ENCODE measurements around the gene LMTK3. TPM values are rescaled to one million over a fixed set of nuclear protein-coding genes. Genes with fewer than 3 reads are reported as not detected.
A peak's percentile ranks its signal among the peaks of the same experiment; 100 is the strongest.

Gene LMTK3
- total and polyA plus RNA-seq, 2 experiments from 2014 or later: 1.6 to 11.8 TPM

GRCh38 chr19:48552406-48553322 lies 41.0 kb upstream of the LMTK3 start (continued):
- TF ChIP-seq, protein P1, sequence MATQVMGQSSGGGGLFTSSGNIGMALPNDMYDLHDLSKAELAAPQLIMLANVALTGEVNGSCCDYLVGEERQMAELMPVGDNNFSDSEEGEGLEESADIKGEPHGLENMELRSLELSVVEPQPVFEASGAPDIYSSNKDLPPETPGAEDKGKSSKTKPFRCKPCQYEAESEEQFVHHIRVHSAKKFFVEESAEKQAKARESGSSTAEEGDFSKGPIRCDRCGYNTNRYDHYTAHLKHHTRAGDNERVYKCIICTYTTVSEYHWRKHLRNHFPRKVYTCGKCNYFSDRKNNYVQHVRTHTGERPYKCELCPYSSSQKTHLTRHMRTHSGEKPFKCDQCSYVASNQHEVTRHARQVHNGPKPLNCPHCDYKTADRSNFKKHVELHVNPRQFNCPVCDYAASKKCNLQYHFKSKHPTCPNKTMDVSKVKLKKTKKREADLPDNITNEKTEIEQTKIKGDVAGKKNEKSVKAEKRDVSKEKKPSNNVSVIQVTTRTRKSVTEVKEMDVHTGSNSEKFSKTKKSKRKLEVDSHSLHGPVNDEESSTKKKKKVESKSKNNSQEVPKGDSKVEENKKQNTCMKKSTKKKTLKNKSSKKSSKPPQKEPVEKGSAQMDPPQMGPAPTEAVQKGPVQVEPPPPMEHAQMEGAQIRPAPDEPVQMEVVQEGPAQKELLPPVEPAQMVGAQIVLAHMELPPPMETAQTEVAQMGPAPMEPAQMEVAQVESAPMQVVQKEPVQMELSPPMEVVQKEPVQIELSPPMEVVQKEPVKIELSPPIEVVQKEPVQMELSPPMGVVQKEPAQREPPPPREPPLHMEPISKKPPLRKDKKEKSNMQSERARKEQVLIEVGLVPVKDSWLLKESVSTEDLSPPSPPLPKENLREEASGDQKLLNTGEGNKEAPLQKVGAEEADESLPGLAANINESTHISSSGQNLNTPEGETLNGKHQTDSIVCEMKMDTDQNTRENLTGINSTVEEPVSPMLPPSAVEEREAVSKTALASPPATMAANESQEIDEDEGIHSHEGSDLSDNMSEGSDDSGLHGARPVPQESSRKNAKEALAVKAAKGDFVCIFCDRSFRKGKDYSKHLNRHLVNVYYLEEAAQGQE (IDR thresholded peaks at IDR 0.05; ENCODE audit: unreplicated experiment): no peak
- TF ChIP-seq ZNF331 (CRISPR knock-in tag; IDR thresholded peaks at IDR 0.05; ENCODE audit: low read depth) (no peak), CTCF (conservative IDR thresholded peaks at IDR 0.05; ENCODE audit: low read depth in 2 of 2) (no peak), STAT1 (IDR thresholded peaks at IDR 0.05; ENCODE audit: unreplicated experiment) (no peak)

DNA sequence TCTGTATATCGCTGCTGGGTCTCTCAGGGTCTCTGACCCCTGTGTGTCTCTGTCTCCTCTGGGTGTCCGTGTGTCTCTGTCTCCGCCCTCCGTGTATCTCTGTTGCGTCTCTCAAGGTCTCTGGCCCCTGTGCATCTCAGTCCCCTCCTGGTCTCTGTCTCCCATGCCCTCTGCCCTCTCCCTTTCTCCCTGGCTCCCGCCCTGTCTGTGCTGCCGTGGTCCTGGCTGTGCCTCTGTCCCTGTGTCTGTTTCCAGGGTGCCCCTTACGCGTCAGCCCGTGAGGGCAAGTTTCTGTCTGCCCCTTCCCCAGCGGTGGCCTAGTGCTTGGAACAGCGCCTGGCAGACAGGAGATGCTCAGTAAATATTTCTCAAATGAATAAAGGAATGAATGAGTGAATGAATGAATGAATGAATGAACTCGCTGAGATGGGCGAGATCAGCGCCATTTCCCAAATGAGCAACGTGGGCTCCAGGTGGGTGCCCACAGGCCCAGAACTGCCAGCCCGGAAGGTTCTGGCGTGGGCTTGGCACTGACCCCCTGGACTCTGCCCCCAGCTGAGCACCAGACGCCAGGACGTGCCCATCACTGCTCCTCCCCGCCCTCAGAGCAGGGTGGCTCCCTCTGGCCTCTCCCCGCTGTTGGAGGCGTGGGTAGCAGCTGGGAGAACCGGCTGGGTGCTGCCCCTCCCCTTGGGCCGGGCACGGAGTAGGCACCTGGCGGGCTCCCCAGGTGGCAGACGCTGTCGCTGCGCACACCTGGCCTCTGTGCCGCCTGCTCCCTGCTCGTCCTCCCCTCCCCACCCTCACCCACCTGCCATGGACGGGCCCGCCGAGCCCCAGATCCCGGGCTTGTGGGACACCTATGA lies 40.0 kb upstream of the LMTK3 start, which contains the start of gene SULT2B1:
SULT2B1 (plus strand) TSS at position 736 of the 866 bp plus-strand sequence; CDS start at position 817, 81 bp downstream.
- Histone ChIP-seq H2AFZ (no peak within 1 kb of the TSS), H3K27me3 (ENCODE audit: insufficient read depth) (no peaks in the 10 kb centered on the region), H4K20me1 (replicated peaks; ENCODE audit: insufficient read depth) (no peaks in the 10 kb centered on the region), H3K27ac (ENCODE audit: low read depth) (peak within 1 kb of the TSS; percentile 92; the same call in 1 of the 2 replicates), H3F3A (replicated peaks; ENCODE audit: low read depth) (peaks cover 19% of the 10 kb centered on the region; the same call in 1 of the 2 replicates), H3K79me2 (replicated peaks; ENCODE audit: insufficient read depth) (no peaks in the 10 kb centered on the region), H3K9me2 (ENCODE audit: insufficient read depth) (peaks cover 7% of the 10 kb centered on the region), H3K4me2 (no peak within 1 kb of the TSS), H3K36me3 (ENCODE audit: insufficient read depth) (no peaks in the 10 kb centered on the region), H3K4me3 (no peak within 1 kb of the TSS), H3K4me1 (ENCODE audit: insufficient read depth) (peaks cover 10% of the 10 kb centered on the region)
- no peak for ATAC-seq
- TF ChIP-seq ZNF114 (CRISPR knock-in tag; IDR thresholded peaks at IDR 0.05) (no peak), EZH2phosphoT487 (IDR thresholded peaks at IDR 0.05; ENCODE audit: unreplicated experiment) (no peak)
- TF ChIP-seq, protein P1 (IDR thresholded peaks at IDR 0.05; ENCODE audit: unreplicated experiment): no peak
- peaks cover 9% of the 10 kb centered on the region for H3K27me3 Mint-ChIP-seq (ENCODE audit: insufficient read depth, low read depth, poor library complexity)
- no peak within 1 kb of the TSS for H3K27ac Mint-ChIP-seq
- no peaks in the 10 kb centered on the region for H3K36me3 Mint-ChIP-seq (ENCODE audit: low read depth)
- H3K4me1 Mint-ChIP-seq: peaks cover 27% of the 10 kb centered on the region
- no peak for DNase-seq (ENCODE audit: low spot score)
- H3K9me3 Mint-ChIP-seq: no peaks in the 10 kb centered on the region
- no peak within 1 kb of the TSS; the same call in 2 of the 3 replicates for H3K4me3 Mint-ChIP-seq

All from GM23338 (cell line).